ENCODE measurements around the gene ZNF879.

- no peak for TF ChIP-seq POLR2AphosphoS5 (IDR thresholded peaks at IDR 0.05; ENCODE audit: borderline replicate concordance, low read depth, low read length)
- no peak for TF ChIP-seq EZH2 (IDR thresholded peaks at IDR 0.05)
Measured at GRCh38 chr5:179006564-179006963, 17.0 kb upstream of the ZNF879 start.
